Natural killer cell (primary cell): Measurements from ENCODE around the gene ELP6. TPM values are rescaled to one million over a fixed set of nuclear protein-coding genes. Genes with fewer than 3 reads are reported as not detected.

Experiments
- ATAC-seq, 3 donors: fragments of 150-1000 bp in 2 of 3; fragments of 200-7000 bp in 1 of 3; cut with Tn5 transposase; 1 replicate in 1 of 3; 2 replicates in 2 of 3; pipeline ENCODE4 v1.10.0; 2021; ENCODE audit warnings: mild to moderate bottlenecking in 2 of 3, moderate library complexity in 2 of 3
- DNase-seq, 2 donors: peaks; one replicate each; pipeline versions ENCODE4 v3.0.0 to v3.0.0-alpha.2; 2013 to 2021; ENCODE audit warnings: mixed read lengths in 1 of 2
- H3K27ac ChIP-seq: one replicate; pipeline ENCODE4 v1.5.1; 2013; ENCODE audit warnings: mild to moderate bottlenecking, low read length
- H3K27me3 ChIP-seq: one replicate; pipeline ENCODE4 v1.6.1; 2013; ENCODE audit warnings: low read length; ENCODE audit not compliant: control insufficient read depth, insufficient read depth
- H3K36me3 ChIP-seq: one replicate; pipeline ENCODE4 v1.6.1; 2013; ENCODE audit warnings: low read length; ENCODE audit not compliant: control insufficient read depth, insufficient read depth
- H3K4me1 ChIP-seq: one replicate; pipeline ENCODE4 v1.6.1; 2013; ENCODE audit warnings: low read length; ENCODE audit not compliant: control insufficient read depth, insufficient read depth
- H3K4me3 ChIP-seq: one replicate; pipeline ENCODE4 v1.5.1; 2013; ENCODE audit warnings: low read length
- H3K9me3 ChIP-seq: one replicate; pipeline ENCODE4 v1.6.1; 2013; ENCODE audit warnings: low read length; ENCODE audit not compliant: control insufficient read depth, insufficient read depth
- H3K27ac Mint-ChIP-seq, 2 donors: one replicate each; pipeline ENCODE4 v1.8.0; 2022; ENCODE audit warnings: mild to moderate bottlenecking in 2 of 2, mixed read lengths in 2 of 2, moderate library complexity in 1 of 2
- H3K27me3 Mint-ChIP-seq, 2 donors: one replicate each; pipeline ENCODE4 v1.8.0; 2022; ENCODE audit warnings: low read depth in 2 of 2, mixed read lengths in 2 of 2
- H3K36me3 Mint-ChIP-seq: one replicate; pipeline ENCODE4 v1.8.0; 2022; ENCODE audit warnings: mixed read lengths
- H3K4me1 Mint-ChIP-seq, 2 donors: one replicate each; pipeline ENCODE4 v1.8.0; 2022; ENCODE audit warnings: mixed read lengths in 2 of 2
- H3K4me3 Mint-ChIP-seq: one replicate; pipeline ENCODE4 v1.8.0; 2022; ENCODE audit warnings: mild to moderate bottlenecking, moderate library complexity, mixed read lengths
- H3K9me3 Mint-ChIP-seq, 2 donors: one replicate each; pipeline ENCODE4 v1.8.0; 2022; ENCODE audit warnings: mixed read lengths in 2 of 2
- WGBS: methylation state at CpG from one replicate; pipeline ENCODE4 v1.1.7; 2013; ENCODE audit warnings: missing lambda C conversion rate; ENCODE audit not compliant: insufficient coverage; 5-methylcytosine and 5-hydroxymethylcytosine counted together
- intact Hi-C: fragments of 100-400 bp; cut with micrococcal nuclease; formaldehyde crosslinking; loops from one replicate; pipeline ENCODE4 v1.14.2; 2022
- total RNA-seq, 4 donors: library from RNA; stranded (reverse); fragments of 120-200 nt in 1 of 4; gene quantifications; one replicate each; pipeline versions ENCODE4 v1.2.3 to v1.2.4, GENCODE V29; 2013 to 2022
- TF ChIP-seq, protein P1 (sequence below): fragments of 200-600 bp; IDR thresholded peaks from one replicate; pipeline ENCODE4 v1.8.0; 2022; ENCODE audit warnings: antibody characterized with exemption

Gene ELP6
- total RNA-seq, 3 donors from 2014 or later (not counting 1 experiment from before 2014, with no cell fraction given), result 18.1 to 37.4 (median 33.4) TPM

DNA sequence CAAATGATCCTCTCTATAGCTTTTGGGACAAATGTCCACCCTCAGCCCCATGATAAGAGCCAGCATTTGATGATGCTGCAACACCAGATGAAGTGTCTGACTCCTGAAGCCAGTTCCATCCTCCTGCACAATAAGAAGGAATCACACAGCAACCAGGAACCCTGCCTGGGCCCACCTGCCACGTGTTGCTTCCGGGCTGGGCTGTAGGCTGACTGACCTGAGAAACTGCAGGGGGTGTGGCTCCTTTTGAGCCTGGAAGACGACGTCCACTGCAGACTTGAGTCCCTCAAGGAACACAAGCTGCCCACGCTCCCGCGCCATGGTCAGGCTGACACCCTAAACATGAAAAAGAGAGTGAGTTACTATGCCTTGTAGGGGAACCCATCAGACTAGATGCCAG, 9.4 kb downstream of the ELP6 start:
- Mint-ChIP-seq H3K4me1 (peaks cover 0 to 5% of the 10 kb centered on the region in 2 donors), H3K9me3 (no peaks in the 10 kb centered on the region), H3K27ac (no peak overlapping the region), H3K36me3 (peaks cover 7% of the 10 kb centered on the region), H3K27me3 (no peaks in the 10 kb centered on the region), H3K4me3 (no peak overlapping the region)
- ATAC-seq (no peak), DNase-seq (no peak)
- WGBS, result 93% methylated on average over 7 of the region's 7 CpGs
- no peaks in the 10 kb centered on the region for H3K27me3 ChIP-seq
- TF ChIP-seq, protein P1, sequence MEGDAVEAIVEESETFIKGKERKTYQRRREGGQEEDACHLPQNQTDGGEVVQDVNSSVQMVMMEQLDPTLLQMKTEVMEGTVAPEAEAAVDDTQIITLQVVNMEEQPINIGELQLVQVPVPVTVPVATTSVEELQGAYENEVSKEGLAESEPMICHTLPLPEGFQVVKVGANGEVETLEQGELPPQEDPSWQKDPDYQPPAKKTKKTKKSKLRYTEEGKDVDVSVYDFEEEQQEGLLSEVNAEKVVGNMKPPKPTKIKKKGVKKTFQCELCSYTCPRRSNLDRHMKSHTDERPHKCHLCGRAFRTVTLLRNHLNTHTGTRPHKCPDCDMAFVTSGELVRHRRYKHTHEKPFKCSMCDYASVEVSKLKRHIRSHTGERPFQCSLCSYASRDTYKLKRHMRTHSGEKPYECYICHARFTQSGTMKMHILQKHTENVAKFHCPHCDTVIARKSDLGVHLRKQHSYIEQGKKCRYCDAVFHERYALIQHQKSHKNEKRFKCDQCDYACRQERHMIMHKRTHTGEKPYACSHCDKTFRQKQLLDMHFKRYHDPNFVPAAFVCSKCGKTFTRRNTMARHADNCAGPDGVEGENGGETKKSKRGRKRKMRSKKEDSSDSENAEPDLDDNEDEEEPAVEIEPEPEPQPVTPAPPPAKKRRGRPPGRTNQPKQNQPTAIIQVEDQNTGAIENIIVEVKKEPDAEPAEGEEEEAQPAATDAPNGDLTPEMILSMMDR, result no peak
- intact Hi-C loops, result no loop called here
- peaks cover 38% of the 10 kb centered on the region for H3K36me3 ChIP-seq
- no peak overlapping the region for H3K27ac ChIP-seq
- no peaks in the 10 kb centered on the region for H3K9me3 ChIP-seq
- no peak overlapping the region for H3K4me3 ChIP-seq
- no peaks in the 10 kb centered on the region for H3K4me1 ChIP-seq

- H3K27me3 Mint-ChIP-seq, result no peaks in the 10 kb centered on the region
- H3K27me3 ChIP-seq, result no peaks in the 10 kb centered on the region
- no peak overlapping the region for H3K27ac Mint-ChIP-seq
- no peaks in the 10 kb centered on the region for H3K9me3 Mint-ChIP-seq
- H3K4me3 ChIP-seq, result no peak overlapping the region
- peaks cover 7% of the 10 kb centered on the region for H3K36me3 Mint-ChIP-seq
- peaks cover 0 to 5% of the 10 kb centered on the region in 2 donors for H3K4me1 Mint-ChIP-seq
- H3K4me1 ChIP-seq, result no peaks in the 10 kb centered on the region
- no peak for DNase-seq
- H3K36me3 ChIP-seq, result peaks cover 44% of the 10 kb centered on the region
- no peak overlapping the region for H3K27ac ChIP-seq
- ATAC-seq, result no peak
- TF ChIP-seq, protein P1, result no peak
- no peaks in the 10 kb centered on the region for H3K9me3 ChIP-seq
- intact Hi-C loops, result no loop called here
- no peak overlapping the region for H3K4me3 Mint-ChIP-seq
- 90% methylated on average over 2 of the region's 2 CpGs for WGBS
Observed at GRCh38 chr3:47503033-47503432, 10.5 kb downstream of the ELP6 start.

- no peak for DNase-seq
- Histone ChIP-seq H3K27ac (no peak overlapping the region), H3K9me3 (no peaks in the 10 kb centered on the region), H3K36me3 (peaks cover 53% of the 10 kb centered on the region), H3K27me3 (no peaks in the 10 kb centered on the region), H3K4me3 (no peak overlapping the region), H3K4me1 (no peaks in the 10 kb centered on the region)
- H3K27ac Mint-ChIP-seq, result no peak overlapping the region
- ATAC-seq, result no peak
- H3K4me1 Mint-ChIP-seq, result peaks cover 0 to 5% of the 10 kb centered on the region in 2 donors
- no peaks in the 10 kb centered on the region for H3K27me3 Mint-ChIP-seq
- no peak overlapping the region for H3K4me3 Mint-ChIP-seq
- TF ChIP-seq, protein P1, result no peak
- intact Hi-C loops, result no loop called here
- H3K9me3 Mint-ChIP-seq, result no peaks in the 10 kb centered on the region
- peaks cover 7% of the 10 kb centered on the region for H3K36me3 Mint-ChIP-seq
Observed at GRCh38 chr3:47496892-47497291, 16.6 kb downstream of the ELP6 start.

DNA sequence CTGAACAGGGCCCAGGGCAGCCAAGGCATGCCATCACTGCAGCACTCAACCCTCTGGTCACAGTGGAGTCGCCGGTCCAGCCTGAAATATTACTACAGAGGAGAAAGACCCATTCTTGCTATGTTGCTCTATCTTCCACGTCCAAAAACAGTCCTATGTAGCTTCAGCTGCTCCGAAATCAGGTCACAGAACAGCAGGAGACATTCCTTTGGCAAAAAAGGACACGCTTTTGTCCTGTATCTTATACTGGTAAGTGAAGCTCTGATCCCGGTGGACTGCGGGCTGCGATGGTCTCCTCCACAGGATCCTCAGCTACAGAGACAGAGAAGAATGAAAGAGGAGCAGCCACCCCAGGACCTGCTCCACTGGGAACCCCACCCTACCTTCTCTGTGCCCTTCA, 17.6 kb downstream of the ELP6 start:
- Histone ChIP-seq H3K4me1 (no peaks in the 10 kb centered on the region), H3K36me3 (peaks cover 43% of the 10 kb centered on the region)

More for the DNA sequence above, 17.6 kb downstream of the ELP6 start:
- H3K27me3 Mint-ChIP-seq, result no peaks in the 10 kb centered on the region
- no peaks in the 10 kb centered on the region for H3K9me3 ChIP-seq
- H3K27ac ChIP-seq, result no peak overlapping the region
- intact Hi-C loops, result no loop called here
- no peak for DNase-seq
- no peak overlapping the region for H3K4me3 ChIP-seq
- peaks cover 3% of the 10 kb centered on the region for H3K36me3 Mint-ChIP-seq
- no peak for ATAC-seq
- H3K27ac Mint-ChIP-seq, result no peak overlapping the region
- no peak overlapping the region for H3K4me3 Mint-ChIP-seq
- no peaks in the 10 kb centered on the region for H3K9me3 Mint-ChIP-seq
- WGBS, result 99% methylated on average over 8 of the region's 8 CpGs
- TF ChIP-seq, protein P1, result no peak
- peaks cover 0 to 4% of the 10 kb centered on the region in 2 donors for H3K4me1 Mint-ChIP-seq
- H3K27me3 ChIP-seq, result no peaks in the 10 kb centered on the region
